Measurements from ENCODE around the gene KCNJ6. TPM values are rescaled to one million over a fixed set of nuclear protein-coding genes. Genes with fewer than 3 reads are reported as not detected.

The KCNJ6 gene
- total and polyA plus RNA-seq, 4 donors: 0.01 TPM; not detected in 3

GRCh38 chr21:37603129-37603528, 313.1 kb downstream of the KCNJ6 start:
- no peak overlapping the region for H3K4me3 ChIP-seq (ENCODE audit: low read depth in 1 of 3, low read length in 3 of 3)
- no peak overlapping the region for H3K27ac ChIP-seq (ENCODE audit: low read depth in 1 of 2, low read length in 2 of 2)
- no peaks in the 10 kb centered on the region for H3K4me1 ChIP-seq (ENCODE audit: control insufficient read depth in 4 of 4, insufficient read depth in 4 of 4, low read length in 3 of 4)
- no peak for DNase-seq (ENCODE audit: low spot score)
- no peaks in the 10 kb centered on the region for H3K36me3 ChIP-seq (ENCODE audit: control insufficient read depth in 4 of 4, insufficient read depth in 3 of 4, low read depth in 1 of 4, low read length in 3 of 4)
- H3K9ac ChIP-seq (ENCODE audit: low read depth in 1 of 2, low read length in 2 of 2): no peak overlapping the region
- TF ChIP-seq RAD21 (IDR thresholded peaks at IDR 0.05): no peak
- TF ChIP-seq SP1 (IDR thresholded peaks at IDR 0.05): no peak
- TF ChIP-seq EGR1 (IDR thresholded peaks at IDR 0.05; ENCODE audit: low read depth in 2 of 2): no peak
- TF ChIP-seq MAX (IDR thresholded peaks at IDR 0.05): no peak
- no peak for TF ChIP-seq GABPA (IDR thresholded peaks at IDR 0.05 in 1 of 2, conservative IDR thresholded peaks at IDR 0.05 in 1 of 2)
- TF ChIP-seq YY1 (IDR thresholded peaks at IDR 0.05): no peak
- no peaks in the 10 kb centered on the region for H3K27me3 ChIP-seq (ENCODE audit: control insufficient read depth in 4 of 4, insufficient read depth in 4 of 4, low read length in 3 of 4)
- 66% methylated on average over 2 of the region's 2 CpGs for WGBS
- no peaks in the 10 kb centered on the region for H3K9me3 ChIP-seq (ENCODE audit: control insufficient read depth in 4 of 4, low read length in 3 of 4)

DNA sequence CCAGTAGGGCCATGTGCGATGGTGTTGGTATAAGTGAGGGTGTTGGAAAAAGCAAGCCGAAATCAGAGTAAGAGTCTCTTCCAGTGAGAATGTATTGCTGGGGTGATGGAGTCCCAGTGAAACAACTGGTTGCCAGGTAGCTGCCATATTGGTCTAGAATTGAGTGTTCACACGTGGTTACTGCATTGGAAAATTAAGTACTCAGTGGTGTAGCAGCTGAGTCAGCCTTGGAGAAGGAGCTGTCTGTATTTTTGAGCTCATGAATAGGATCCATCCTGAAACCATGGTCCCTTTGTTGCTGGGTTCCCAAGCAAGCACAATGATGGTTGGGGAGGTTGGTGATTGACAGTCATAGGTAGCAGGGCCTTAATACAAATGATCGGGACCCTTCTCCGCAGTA, 314.3 kb downstream of the KCNJ6 start:
- 85% methylated on average over 5 of the region's 5 CpGs for WGBS
- H3K27me3 ChIP-seq (ENCODE audit: control insufficient read depth in 4 of 4, insufficient read depth in 4 of 4, low read length in 3 of 4): no peaks in the 10 kb centered on the region
- no peaks in the 10 kb centered on the region for H3K9me3 ChIP-seq (ENCODE audit: control insufficient read depth in 4 of 4, low read length in 3 of 4)
- DNase-seq (ENCODE audit: low spot score): no peak
- no peak overlapping the region for H3K4me3 ChIP-seq (ENCODE audit: low read depth in 1 of 3, low read length in 3 of 3)
- H3K4me1 ChIP-seq (ENCODE audit: control insufficient read depth in 4 of 4, insufficient read depth in 4 of 4, low read length in 3 of 4): no peaks in the 10 kb centered on the region
- H3K36me3 ChIP-seq (ENCODE audit: control insufficient read depth in 4 of 4, insufficient read depth in 3 of 4, low read depth in 1 of 4, low read length in 3 of 4): no peaks in the 10 kb centered on the region
- no peak overlapping the region for H3K9ac ChIP-seq (ENCODE audit: low read depth in 1 of 2, low read length in 2 of 2)
- TF ChIP-seq, protein P1, sequence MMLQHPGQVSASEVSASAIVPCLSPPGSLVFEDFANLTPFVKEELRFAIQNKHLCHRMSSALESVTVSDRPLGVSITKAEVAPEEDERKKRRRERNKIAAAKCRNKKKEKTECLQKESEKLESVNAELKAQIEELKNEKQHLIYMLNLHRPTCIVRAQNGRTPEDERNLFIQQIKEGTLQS (IDR thresholded peaks at IDR 0.05): no peak
- no peak for TF ChIP-seq CTCF (IDR thresholded peaks at IDR 0.05; ENCODE audit: low read depth, low read length, missing input control)
- H3K27ac ChIP-seq (ENCODE audit: low read depth in 1 of 2, low read length in 2 of 2): no peak overlapping the region

GRCh38 chr21:37601027-37601426, 315.2 kb downstream of the KCNJ6 start:
- H3K9ac ChIP-seq (ENCODE audit: low read depth in 1 of 2, low read length in 2 of 2): no peak overlapping the region
- H3K27ac ChIP-seq (ENCODE audit: low read depth in 1 of 2, low read length in 2 of 2): no peak overlapping the region
- 76% methylated on average over 3 of the region's 3 CpGs for WGBS
- no peaks in the 10 kb centered on the region for H3K36me3 ChIP-seq (ENCODE audit: control insufficient read depth in 4 of 4, insufficient read depth in 3 of 4, low read depth in 1 of 4, low read length in 3 of 4)
- H3K27me3 ChIP-seq (ENCODE audit: control insufficient read depth in 4 of 4, insufficient read depth in 4 of 4, low read length in 3 of 4): no peaks in the 10 kb centered on the region
- no peaks in the 10 kb centered on the region for H3K9me3 ChIP-seq (ENCODE audit: control insufficient read depth in 4 of 4, low read length in 3 of 4)
- no peaks in the 10 kb centered on the region for H3K4me1 ChIP-seq (ENCODE audit: control insufficient read depth in 4 of 4, insufficient read depth in 4 of 4, low read length in 3 of 4)
- TF ChIP-seq JUND (IDR thresholded peaks at IDR 0.05) (no peak), RXRA (IDR thresholded peaks at IDR 0.05) (no peak), FOXA1 (IDR thresholded peaks at IDR 0.05) (no peak)
- TF ChIP-seq, protein P2, sequence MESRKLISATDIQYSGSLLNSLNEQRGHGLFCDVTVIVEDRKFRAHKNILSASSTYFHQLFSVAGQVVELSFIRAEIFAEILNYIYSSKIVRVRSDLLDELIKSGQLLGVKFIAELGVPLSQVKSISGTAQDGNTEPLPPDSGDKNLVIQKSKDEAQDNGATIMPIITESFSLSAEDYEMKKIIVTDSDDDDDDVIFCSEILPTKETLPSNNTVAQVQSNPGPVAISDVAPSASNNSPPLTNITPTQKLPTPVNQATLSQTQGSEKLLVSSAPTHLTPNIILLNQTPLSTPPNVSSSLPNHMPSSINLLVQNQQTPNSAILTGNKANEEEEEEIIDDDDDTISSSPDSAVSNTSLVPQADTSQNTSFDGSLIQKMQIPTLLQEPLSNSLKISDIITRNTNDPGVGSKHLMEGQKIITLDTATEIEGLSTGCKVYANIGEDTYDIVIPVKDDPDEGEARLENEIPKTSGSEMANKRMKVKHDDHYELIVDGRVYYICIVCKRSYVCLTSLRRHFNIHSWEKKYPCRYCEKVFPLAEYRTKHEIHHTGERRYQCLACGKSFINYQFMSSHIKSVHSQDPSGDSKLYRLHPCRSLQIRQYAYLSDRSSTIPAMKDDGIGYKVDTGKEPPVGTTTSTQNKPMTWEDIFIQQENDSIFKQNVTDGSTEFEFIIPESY (IDR thresholded peaks at IDR 0.05): no peak
- DNase-seq (ENCODE audit: low spot score): no peak
- no peak overlapping the region for H3K4me3 ChIP-seq (ENCODE audit: low read depth in 1 of 3, low read length in 3 of 3)

Data from liver (tissue), 9 donors.